Anterior cingulate cortex (tissue), 58 donors: ENCODE data around the gene AKR1D1.
"Not testable (repeated sequence)": the region's sequence is repeated elsewhere in the genome, so short reads cannot be mapped to it uniquely, and the experiment has no call there.

Experiments used
- DNase-seq, 58 donors: peaks; one replicate each; lab custom pipeline; 2025; lab: John Stamatoyannopoulos, UW

The AKR1D1 gene

GRCh38 chr7:138116141-138116540 is 39.9 kb downstream of the AKR1D1 start:
- no peak for DNase-seq

- DNase-seq, result no peak
Measured at GRCh38 chr7:138116892-138117291, 40.6 kb downstream of the AKR1D1 start.

GRCh38 chr7:138120140-138120827 is 44.0 kb downstream of the AKR1D1 start:
- no peak for DNase-seq

GRCh38 chr7:138122162-138122561 is 45.9 kb downstream of the AKR1D1 start:
- no peak for DNase-seq

GRCh38 chr7:138125119-138125518 is 48.9 kb downstream of the AKR1D1 start:
- no peak for DNase-seq

GRCh38 chr7:138125598-138126111 is 49.4 kb downstream of the AKR1D1 start:
- DNase-seq, result no peak

GRCh38 chr7:138126928-138127327 is 50.7 kb downstream of the AKR1D1 start:
- no peak for DNase-seq

GRCh38 chr7:138127996-138128395 is 51.7 kb downstream of the AKR1D1 start:
- no peak for DNase-seq

- no peak for DNase-seq
Measured at GRCh38 chr7:138129551-138130165, 53.4 kb downstream of the AKR1D1 start.

GRCh38 chr7:138137423-138138171 is 61.3 kb downstream of the AKR1D1 start:
- no peak for DNase-seq

GRCh38 chr7:138138244-138138643 is 62.0 kb downstream of the AKR1D1 start:
- no peak for DNase-seq

GRCh38 chr7:138142583-138143201 is 66.4 kb downstream of the AKR1D1 start:
- no peak for DNase-seq

- DNase-seq, result no peak
Measured at GRCh38 chr7:138144958-138145357, 68.7 kb downstream of the AKR1D1 start.

- not testable (repeated sequence) for DNase-seq
Measured at GRCh38 chr7:138146221-138146620, 70.0 kb downstream of the AKR1D1 start.

GRCh38 chr7:138146757-138147734 is 70.8 kb downstream of the AKR1D1 start:
- not testable (repeated sequence) for DNase-seq

- DNase-seq, result no peak
Measured at GRCh38 chr7:138151731-138152577, 75.7 kb downstream of the AKR1D1 start.

- DNase-seq, result no peak
Measured at GRCh38 chr7:138154661-138155060, 78.4 kb downstream of the AKR1D1 start.

GRCh38 chr7:138157702-138158101 is 81.4 kb downstream of the AKR1D1 start:
- no peak for DNase-seq
